HG02610 (cell line): ENCODE measurements around the gene ABHD5.

Experiments
- ATAC-seq: cut with Tn5 transposase; IDR thresholded peaks from one replicate; pipeline ENCODE4 v1.9.1; 2021; ENCODE audit warnings: mild to moderate bottlenecking, moderate library complexity; ENCODE audit not compliant: unreplicated experiment

ABHD5 gene

GRCh38 chr3:43709022-43709421, 18.3 kb downstream of the ABHD5 start:
- no peak for ATAC-seq

GRCh38 chr3:43710607-43711006, 19.9 kb downstream of the ABHD5 start:
- ATAC-seq = no peak

DNA sequence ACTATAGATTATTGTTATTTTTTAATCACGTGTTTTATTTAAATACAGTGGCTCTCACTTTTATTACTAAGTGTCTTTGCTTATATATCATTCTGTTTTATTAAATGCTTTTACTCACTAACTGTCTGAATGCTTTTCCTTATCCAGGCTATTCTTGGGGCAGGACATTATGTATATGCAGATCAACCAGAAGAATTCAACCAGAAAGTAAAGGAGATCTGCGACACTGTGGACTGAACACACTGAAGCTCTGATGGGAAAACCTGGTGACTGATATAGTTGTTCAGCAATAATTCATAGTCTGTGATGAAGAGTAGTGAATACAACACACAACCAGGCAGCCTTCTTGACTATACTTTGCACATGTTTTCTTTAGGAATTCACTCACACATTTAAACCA, 27.6 kb downstream of the ABHD5 start:
- no peak for ATAC-seq

DNA sequence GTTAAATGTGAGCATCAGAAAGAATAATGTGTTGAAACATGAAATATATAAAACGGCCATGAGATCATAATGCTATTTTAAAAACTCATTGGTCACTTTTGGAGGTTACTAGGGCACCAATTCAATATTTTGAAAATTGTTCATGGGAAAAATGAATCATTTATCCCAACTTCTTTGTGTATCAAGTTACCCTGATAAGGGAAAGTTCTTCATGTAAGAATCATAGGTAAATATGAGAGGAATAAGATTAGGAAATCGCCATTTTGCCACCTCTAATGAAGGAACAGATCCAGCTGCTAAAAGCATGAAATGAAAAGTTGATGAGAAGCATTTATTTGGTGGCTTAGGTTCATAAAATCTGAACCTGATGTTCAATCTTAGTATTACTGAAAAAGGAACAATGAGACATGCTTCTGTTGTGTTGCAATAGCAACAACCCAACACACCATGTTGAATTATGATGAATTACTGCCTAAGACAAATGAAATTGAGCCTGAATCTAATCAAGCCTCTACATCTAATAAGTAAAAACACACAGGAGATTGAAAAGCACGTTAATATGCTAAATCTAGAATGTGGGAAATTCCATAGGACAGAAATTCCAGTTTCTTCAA, 32.5 kb downstream of the ABHD5 start:
- ATAC-seq = no peak

GRCh38 chr3:43726521-43726920, 35.8 kb downstream of the ABHD5 start:
- ATAC-seq = no peak

GRCh38 chr3:43727930-43728329, 37.2 kb downstream of the ABHD5 start:
- ATAC-seq = no peak

DNA sequence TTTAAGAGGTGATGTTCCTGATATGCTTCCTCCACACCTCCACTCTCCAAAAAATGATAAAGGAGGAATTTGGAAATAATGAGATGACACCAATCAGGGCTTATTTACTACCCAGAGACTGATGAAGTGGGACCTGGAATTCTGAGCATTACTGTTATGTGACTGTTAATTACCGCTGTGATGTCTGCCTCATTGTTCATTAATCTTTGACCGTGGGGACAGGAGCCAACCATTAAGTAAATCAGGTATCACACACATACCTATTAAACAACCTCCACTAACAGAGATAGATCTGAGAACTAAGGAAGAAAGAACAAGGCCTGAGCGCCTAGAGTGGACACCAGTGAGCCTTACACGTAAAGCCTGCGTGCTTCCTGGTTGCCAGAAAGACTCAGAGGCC, 37.7 kb downstream of the ABHD5 start:
- no peak for ATAC-seq

GRCh38 chr3:43728947-43729346, 38.2 kb downstream of the ABHD5 start:
- ATAC-seq = no peak

GRCh38 chr3:43729707-43730414, 39.1 kb downstream of the ABHD5 start:
- no peak for ATAC-seq

DNA sequence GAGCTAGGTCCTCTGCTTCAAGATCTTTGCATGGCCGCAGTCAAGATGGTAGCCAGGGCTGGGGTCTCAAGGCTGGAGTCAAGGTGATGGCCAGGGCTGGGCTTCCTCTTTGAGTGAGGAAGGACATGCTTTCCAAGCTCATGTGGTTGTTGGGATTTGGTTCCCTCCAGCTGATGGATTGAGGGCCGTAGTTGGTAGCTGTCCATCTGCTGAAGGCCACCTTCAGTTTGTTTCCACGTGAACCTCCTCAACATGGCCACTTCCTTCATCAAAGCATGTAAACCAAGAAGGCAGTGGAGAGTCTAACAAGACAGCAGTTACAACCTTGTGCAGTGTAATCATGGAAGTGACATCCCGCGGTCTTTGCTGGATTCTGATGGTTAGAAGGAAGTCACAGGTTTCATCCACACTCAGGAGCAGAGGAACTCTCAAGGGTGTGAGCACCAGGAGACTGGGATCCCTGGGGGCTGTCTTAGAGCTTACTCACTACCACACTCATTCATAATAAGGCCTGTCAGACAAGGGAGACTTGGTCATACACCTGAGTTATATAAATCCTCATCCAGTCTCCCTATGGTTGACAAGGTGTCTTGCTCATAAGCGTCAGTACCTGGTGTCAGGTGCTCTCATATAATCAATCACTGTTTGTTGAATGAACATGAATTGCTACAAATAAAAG, 42.1 kb downstream of the ABHD5 start:
- ATAC-seq = no peak

DNA sequence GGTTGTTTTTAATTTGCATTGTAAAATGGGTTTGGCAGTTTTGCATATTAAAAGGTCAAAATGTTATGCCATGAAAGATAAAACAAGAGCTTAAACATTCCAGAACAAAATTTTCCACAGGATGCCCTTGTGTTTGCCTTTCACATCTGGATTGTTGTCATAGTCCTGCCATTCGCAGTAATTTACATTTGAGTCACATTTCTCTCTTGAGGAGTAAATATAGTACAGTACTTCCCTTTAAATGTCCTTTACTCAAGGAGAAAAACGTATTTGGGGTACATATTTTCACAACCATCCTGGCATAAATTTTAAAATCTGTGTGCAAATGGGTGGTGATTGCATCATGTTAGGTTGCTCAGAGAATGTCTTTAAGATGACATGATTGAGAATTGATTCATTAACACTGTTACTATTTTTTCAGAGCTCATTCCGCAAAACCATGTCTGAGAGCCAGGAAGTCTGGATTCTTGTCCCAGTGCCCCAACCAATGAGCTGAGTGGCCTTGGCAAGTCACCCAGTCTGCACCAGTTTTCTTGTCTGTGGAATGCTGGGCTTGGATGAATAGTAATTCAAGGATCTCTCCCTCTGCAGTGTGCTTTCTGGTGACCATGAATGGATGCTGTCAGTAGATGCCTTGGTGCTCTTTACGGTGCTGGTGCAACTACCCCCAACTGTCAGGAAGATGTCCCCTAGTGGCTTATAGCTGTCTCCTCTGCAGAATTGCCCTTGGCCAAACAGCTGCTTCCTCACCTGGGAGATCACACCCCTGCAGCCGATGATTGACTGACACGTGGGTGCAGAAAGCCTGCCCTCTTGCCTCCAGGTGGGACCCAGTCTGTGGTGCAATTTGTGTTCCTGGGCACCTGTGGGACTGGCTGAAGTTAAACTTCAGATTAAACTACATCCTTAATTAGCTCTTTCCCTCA, 43.0 kb downstream of the ABHD5 start:
- no peak for ATAC-seq

DNA sequence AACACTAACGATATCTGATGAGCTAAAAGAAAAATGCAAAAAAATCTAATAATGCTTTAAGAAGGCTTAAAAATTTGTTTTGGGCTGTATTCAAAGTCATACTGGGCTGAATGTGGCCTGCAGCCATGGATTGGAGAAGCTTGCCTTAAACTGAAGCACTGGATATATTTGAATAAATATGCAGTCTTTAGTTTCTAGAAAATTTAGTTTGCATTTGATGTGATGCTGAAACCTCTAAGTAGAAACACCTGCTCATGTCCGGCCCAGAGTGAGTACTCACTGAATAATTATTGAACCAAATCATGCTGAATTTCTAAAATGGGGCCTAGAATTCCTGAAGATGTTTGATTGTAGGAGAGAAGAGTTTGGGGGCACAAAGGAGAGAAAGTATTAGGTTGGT, 43.9 kb downstream of the ABHD5 start:
- ATAC-seq = no peak

DNA sequence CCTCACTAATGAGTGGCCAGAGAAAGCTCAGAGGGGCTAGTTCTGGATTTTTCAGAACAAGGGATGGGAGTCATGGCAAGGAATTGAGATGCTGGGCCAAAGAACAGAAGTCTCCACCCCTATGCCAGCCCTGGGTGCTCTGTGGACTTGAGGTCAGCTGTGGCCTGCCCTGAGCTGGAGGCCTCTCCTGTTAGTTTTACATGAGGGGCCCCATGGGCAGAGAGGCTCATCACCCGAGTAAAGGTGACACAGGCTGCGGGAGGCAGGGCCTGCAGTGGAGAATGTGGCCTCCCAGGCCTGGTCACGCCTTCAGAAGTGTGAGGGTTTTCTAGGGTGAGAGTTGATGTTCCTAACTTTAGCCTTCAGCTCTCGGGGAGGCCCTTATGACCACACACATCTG, 44.9 kb downstream of the ABHD5 start:
- no peak for ATAC-seq

DNA sequence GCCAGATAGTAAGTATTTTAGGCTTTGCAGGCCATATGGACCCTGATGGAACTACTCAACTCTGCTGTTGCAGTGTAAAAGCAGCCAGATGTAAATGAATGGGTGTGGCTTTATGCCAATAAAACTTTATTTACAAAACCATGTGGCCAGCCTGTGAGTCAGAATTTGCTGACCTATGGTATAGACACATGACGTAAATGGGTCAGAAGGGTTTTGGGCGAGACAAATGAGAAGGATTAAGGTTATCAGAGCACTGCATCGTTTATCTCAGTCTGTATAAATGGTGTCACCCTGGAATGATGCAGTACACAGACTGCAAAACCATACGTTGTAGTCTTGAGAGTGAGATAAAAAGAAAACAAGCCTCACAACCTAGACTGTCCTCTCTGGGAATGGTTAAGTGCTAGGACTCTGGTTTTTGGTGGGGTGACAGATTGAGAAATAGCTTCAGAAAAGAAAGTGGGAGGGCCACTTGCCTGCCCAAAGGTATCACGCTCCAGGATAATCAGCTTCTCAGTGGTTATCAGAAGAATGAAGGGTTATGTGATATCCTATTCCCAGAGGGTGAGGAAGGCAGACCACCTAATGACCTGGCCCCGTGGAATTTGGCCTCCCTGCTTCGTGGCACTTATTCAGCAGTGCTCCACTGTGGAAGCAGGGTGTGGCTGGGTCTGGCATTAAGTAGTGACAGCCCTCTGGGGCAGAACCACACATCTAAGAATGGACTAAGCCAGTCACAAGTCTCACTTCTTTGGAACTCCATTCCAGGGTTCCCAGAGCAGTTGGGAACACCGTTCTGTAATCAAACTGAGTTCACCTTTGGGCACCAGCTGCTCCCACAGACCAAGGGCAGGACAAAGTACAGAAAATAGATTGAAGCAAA, 46.1 kb downstream of the ABHD5 start:
- no peak for ATAC-seq

DNA sequence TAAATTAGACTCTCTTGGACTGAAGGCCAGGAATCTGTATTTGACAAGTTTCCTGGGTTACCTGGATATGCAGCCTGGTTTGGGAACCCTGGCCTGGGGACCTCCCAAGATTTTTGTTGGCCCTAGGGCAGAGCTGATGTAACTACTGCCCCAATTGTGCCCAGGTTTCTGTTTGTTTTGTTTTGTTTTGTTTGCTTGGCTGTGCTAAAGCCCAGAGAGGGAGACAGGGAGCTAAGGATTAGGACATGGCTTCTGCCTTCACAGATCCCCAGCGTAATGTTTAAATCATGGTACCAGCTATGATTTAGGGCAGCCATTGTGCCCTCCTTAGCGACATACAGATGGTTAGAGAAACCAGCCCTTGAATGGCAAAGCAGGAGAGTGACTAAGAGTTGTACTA, 47.6 kb downstream of the ABHD5 start:
- ATAC-seq = no peak

GRCh38 chr3:43742920-43743319, 52.2 kb downstream of the ABHD5 start:
- ATAC-seq = no peak

DNA sequence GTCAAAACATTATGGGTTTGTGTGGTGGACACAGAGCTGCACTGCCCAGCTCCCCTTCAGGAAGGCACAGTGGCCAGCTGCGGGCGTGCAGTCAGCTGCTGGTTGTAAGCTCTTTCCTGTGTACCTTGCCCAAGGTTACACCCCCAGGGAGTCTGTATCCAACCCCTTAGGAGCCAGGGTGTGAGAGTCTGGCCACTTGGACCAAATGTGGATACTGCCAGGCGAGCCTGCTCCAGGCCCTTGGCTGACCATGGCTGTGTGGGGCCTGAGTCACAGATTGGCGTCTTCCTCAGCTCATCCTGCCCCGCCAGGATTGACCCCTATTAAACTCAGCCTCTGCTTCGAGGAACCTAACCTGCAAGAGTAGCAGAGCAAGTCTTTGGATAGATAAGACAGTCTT, 56.9 kb downstream of the ABHD5 start:
- ATAC-seq = no peak

DNA sequence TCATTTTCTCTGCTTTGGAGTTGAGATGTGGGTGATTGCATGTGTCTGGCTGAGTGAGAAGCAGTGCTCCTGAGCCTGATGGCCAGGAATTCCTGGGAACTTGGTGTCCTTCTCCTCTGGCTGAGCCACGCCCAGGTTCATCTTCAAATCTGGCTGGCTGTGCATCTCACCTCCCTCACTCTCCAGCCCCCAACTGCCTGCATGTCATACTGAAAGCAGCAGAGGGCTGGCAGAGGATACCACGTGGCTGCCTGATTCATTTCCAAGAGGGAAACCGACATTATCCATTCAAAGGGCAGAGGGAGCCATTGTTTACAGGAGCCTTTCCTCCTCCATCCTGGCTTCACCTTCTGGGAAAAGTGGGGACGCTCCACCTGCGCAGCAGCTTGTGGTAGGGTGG, 57.4 kb downstream of the ABHD5 start:
- ATAC-seq = no peak

DNA sequence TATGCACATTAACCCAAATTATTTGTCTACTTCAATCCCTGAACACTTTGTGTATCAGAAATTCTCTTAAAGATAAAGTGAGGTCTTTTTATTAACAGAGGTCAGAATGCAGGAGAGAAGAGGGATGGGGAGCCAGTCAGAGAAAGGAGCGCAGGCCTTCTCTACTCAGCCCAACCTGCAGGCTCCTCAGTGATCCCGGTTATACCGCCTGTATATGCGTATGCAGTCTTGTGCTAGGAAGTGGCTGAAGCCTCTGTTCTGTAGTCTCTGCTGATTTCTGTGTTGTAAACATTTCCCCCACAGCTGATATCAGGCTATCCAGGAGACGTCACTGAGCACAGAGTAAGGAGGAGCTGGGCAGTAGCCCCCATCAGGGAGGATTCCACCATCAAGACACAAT, 57.9 kb downstream of the ABHD5 start:
- ATAC-seq = no peak

DNA sequence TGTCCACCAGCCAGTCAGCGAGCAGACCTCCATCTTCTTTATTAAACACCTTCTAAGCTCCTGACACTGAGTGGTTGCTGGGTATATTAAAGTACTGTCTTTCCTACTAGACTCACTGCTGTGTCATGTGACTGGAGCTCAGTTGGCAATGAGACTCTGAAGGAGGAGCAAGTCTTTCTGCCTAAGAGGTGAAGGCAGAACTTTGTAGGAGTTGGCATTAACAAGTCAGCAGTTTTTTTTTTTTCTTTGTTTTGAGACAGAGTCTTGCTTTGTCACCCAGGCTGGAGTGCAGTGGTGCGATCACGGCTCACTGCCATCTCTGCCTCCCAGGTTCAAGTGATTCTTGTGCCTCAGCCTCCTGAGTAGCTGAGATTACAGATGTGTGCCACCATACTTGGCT, 62.2 kb downstream of the ABHD5 start:
- no peak for ATAC-seq
